ENCODE data around the gene ATP6V1B1.

GRCh38 chr2:70957798-70958197 is 22.1 kb downstream of the ATP6V1B1 start:
- no peak for TF ChIP-seq POLR2AphosphoS5 (IDR thresholded peaks at IDR 0.05; ENCODE audit: low read depth)
- no peak for TF ChIP-seq REST (IDR thresholded peaks at IDR 0.05; ENCODE audit: unreplicated experiment)
- no peak for TF ChIP-seq CTCF (conservative IDR thresholded peaks at IDR 0.05; ENCODE audit: low read depth in 2 of 2)
- TF ChIP-seq EZH2phosphoT487 (IDR thresholded peaks at IDR 0.05; ENCODE audit: unreplicated experiment), result no peak
- no peak for TF ChIP-seq EZH2 (IDR thresholded peaks at IDR 0.05; ENCODE audit: low read depth, unreplicated experiment)
- no peak for TF ChIP-seq ETS1 (IDR thresholded peaks at IDR 0.05)
- TF ChIP-seq NANOG (IDR thresholded peaks at IDR 0.05; ENCODE audit: borderline replicate concordance), result no peak
